Body of pancreas (tissue), 4 donors: Measurements from ENCODE around the gene OR2Y1.

Experiments
- CTCF ChIP-seq, 7 experiments: fragments of 450-650 bp in 4 of 7; fragments of 200-600 bp in 3 of 7; sonication (generic) in 3 of 7; IDR thresholded peaks; one replicate each; pipeline ENCODE4 v1.5.1; 2016 to 2019; ENCODE audit warnings: antibody characterized with exemption in 7 of 7
- POLR2A ChIP-seq, 3 donors: fragments of 450-650 bp; IDR thresholded peaks; one replicate each; pipeline ENCODE4 v1.6.1; 2016; ENCODE audit warnings: antibody characterized with exemption in 3 of 3, mild to moderate bottlenecking in 2 of 3

- TF ChIP-seq CTCF (IDR thresholded peaks at IDR 0.05), result no peak
- TF ChIP-seq POLR2A (IDR thresholded peaks at IDR 0.05), result no peak
Observed at GRCh38 chr5:180703912-180704311, 35.9 kb downstream of the OR2Y1 start.
